SKM-1 treated with dmso at 0.1 percent for 144 hours (cell line): ENCODE data around the gene DNM2.
"Not testable (repeated sequence)": the region's sequence is repeated elsewhere in the genome, so short reads cannot be mapped to it uniquely, and the experiment has no call there.

Experiments used
- DNase-seq: peaks from one replicate; lab custom pipeline; 2025; ENCODE audit not compliant: unreplicated experiment; lab: John Stamatoyannopoulos, UW

Gene DNM2

DNA sequence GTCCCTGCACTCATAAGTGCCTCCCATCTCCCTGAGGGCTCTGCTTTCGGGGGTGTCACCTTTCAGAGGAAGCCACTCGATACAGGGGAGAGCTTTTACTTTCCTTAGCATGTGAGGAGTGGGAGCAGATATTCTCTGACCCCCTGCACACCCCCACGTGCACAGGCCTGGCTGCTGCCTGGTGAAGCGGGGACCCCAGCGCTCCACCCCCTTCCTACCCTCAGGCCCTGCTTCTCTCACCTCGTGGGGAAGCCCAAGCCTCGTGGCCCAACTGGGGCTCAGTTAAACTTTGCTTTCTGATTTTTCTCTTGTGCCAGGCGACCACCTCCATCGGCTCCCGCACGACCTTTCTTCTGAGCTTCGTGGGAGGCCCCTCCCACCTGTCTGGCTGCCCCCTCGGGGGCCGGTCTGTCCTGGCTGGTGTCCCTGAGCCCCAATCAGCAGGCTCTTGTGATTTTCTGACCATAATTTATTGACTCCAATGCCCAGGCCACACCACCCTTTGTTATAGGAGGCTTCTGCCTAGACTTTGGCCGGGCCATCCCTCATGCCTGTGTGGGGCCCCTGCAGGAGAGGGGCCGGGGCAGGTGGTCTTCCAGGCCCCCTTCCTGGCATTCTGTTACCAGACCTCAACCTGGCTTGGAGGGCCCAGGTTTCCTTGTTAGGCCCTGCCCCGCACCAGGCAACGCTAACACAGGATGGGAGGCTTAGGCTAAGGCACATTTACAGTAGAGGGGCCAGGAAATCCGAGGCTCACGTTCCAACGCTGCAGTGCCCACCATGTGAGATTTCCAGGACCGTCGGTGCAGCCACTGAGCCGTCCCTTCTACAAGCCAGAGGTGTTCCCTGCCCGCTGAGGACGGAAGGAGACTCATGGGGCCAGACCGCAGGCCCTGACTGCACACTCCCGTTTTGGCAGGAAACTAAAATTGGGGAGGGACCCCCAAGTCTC, 114.4 kb downstream of the DNM2 start:
- no peak for DNase-seq

DNA sequence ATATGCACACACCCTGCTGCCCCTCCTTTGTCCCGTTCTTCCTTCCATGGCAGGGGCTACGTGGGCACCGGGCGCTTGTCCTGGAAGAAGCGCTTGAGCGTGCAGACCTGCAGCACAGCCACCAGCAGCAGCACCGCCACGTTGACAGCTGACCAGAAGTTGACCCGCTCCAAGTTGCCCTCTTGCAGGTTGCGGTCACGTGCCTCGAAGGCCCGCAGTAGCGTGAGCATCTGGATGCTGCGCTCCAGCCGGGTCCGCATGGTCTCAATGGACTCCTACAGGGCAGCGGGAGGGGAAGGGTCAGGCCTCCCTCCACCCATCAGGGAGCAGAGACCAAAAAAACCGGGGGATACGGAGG, 115.0 kb downstream of the DNM2 start:
- DNase-seq: no peak

DNA sequence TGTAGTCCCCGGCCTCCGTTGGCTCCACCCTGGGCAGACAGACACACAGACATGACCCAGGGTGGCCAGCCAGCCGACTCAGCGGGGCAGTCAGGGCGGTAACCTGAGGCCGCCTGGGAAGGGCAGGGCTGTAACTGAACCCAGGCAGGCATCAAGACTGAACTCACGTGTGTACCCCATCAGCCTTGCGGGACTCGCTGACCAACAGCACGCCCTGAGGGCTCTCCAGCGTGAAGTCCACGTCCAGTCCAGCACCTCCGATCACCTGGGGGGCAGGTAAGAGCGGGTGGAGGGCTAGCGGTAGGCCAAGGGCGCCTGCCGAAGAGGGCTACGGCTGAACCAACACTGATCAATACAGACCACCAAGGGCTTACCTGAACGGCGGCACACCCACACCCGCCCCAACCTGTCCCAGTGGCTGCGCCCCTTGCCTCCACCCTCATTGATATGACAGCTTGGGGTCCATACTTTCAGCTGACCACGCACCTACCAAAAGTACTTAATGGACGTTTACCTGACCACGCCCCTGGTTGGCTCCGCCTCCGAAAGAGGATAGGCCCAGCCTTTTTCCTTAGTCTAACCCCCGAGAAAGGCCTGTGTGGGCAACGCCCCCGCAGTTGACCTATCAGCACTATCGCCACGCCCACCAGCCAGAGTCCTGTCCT, 117.3 kb downstream of the DNM2 start:
- no peak for DNase-seq

DNA sequence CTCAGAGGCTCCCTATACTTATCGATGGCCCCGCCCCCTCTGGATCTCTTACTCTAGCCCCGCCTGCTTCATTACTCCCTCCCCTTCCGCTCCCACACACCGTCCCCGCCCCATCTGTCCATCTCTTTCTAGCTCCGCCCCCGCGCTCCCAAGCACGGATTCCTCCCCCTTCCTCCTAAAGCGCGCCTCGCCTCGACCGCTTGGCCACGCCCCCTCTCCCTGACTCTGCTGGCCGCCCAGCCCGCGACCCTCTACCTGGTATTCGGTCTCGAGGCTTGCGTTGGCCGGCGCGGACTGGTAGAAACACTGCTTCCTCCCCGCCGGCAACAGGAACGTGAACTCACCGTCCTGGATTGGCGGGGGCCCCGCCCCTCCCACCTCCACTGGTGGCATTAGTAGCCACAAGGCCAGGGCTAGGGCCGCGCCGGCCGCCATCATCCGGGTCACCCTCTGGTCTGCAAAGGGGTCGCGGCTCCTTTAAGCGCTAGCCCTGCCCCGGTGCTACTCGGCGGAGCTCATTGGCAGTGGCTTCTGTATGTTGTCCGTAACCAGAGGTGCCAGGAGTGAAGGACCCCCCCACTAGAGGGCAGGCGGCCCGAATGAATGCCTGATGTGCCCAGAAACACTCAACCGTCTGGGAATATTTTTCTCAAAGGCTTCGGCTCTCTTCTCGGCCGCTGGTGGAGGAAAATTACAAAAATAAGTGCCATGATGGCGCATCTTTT, 118.0 kb downstream of the DNM2 start, which contains the start of gene TMED1:
Gene TMED1, minus strand, starts transcription at position 459 of the 725 bp plus-strand sequence. Its CDS starts 21 bp downstream, at position 438.
- peak; percentile 99 for DNase-seq

DNA sequence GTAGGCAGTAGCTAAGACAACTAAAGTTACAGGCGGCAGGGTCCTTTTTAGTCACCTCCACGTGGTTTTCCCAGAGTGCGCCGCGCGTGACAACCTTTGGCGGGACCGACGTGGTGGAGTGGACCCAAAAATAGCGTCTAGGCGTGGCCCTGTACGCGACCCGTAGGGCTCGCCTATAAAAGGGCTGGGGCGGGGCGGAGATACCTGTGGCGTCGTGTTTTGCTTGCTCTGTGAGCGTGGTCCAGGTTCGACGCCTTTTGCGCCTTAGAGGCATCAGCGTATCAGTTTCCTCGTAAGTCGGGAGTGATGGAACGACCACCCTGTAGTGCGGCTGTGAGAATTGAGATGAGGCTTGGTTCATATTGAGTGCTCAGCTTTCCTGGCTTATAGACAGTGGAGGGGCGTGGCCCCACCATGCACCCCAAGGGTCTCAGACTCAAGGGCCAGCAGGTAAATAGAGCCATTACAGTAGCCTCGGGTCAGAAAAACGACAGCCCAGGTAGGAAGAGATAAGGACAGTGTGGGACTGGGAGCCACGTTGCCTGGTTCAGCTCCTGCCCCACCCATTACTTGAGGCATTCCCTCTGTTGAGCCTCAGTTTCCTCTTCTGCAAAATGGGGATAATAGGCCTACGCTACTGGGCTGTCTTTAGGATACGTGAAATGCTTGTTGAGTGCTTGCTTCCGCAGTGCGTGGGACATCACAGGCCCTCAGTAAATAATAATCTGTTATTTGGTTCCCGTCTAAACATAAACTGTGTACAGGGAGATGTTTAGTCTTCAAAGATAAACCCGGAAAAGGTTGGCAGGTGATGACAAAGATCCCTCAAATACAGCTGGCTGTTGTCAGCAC, 118.8 kb downstream of the DNM2 start:
- peak; percentile 85 for DNase-seq

DNA sequence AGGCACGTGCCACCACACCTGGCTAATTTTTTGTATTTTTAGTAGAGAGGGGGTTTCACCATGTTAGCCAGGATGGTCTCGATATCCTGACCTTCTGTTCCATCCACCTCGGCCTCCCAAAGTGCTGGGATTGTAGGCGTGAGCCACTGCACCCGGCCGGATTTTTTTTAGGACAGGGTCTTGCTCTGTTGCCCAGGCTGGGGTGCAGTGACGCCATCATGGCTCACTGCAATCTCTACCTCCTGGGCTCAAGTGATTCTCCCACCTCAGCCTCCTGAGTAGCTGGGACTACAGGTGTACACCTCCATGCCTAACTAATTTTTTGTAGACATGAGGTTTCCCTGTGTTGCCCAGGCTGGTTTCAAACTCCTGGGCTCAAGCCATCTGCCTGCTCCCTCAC, 119.8 kb downstream of the DNM2 start:
- not testable (repeated sequence) for DNase-seq

DNA sequence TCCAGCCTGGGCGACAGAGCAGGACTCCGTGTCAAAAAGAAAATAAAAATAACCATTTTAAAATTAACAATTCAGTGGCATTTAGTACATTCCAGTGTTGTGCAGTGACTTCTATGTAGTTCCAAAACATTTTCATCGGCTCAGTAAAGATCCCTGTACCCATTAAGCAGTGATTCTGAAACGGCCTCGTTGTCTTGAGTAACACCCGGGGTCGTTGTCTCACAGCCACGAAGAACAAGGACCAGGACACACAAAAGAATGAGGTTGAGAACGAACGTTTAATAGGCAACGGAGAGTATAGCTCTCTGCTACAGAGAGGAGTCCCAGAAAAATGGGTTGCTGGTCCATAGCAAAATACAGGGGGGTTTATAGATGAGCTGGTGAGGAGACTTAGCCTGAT, 120.5 kb downstream of the DNM2 start:
- no peak for DNase-seq

DNA sequence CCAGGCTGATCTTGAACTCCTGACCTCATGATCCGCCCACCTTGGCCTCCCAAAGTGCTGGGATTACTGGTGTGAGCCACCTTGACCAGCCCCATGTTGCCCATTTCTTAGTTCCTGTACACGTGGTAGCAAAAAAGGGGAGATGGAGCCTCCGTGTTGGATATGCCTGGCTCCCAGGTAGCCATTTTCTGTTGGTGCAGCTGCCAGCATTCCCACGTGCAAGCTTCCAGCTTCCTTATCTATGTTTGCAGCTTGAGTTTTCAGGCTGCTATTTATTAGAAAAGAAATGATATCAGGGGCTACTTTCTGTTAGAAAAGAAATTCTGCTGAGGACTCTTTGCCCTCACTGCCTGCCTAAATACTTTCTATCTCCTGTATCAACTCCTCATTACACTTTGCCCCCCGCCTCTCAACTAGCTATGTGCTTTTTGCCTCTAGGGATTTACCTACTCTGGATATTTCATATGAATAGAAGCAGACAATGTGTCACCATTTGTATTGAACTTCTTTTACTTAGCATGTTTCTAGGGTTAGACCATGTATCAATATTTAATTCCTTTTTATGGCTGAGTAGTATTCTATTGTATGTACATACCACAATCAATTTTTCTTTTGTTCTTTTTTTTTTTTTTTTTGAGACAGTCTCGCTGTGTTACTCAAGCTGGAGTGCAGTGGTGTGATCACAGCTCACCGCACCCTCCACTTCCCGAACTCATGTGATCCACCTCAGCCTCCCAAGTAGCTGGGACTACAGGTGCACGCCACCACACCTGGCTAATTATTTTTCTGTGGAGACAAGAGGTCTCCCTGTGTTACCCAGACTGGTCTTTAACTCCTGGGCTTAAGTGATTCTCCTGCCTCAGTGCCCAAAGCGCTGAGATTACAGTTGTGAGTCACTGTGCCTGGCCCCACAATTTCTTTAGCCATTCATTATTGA, 121.5 kb downstream of the DNM2 start:
- no peak for DNase-seq

DNA sequence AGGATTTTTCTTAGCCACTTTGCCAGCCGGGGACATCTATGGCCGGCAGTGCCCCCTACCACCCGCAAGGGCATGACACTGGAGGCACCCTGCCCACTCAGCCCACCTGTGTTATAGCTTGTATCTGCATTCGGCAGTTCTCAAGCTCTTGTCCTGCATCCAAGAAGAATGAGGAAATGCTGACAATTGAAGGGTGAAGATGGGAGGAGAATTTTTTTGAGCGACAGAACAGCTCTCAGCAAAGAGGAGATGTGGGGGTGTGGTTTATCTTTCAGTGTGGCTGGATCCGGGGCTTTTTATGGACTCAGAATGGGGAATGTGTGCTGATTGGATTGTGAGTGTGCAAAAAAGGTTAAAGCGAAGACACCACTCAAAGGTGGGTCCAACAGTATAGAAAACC, 124.9 kb downstream of the DNM2 start:
- no peak for DNase-seq

DNA sequence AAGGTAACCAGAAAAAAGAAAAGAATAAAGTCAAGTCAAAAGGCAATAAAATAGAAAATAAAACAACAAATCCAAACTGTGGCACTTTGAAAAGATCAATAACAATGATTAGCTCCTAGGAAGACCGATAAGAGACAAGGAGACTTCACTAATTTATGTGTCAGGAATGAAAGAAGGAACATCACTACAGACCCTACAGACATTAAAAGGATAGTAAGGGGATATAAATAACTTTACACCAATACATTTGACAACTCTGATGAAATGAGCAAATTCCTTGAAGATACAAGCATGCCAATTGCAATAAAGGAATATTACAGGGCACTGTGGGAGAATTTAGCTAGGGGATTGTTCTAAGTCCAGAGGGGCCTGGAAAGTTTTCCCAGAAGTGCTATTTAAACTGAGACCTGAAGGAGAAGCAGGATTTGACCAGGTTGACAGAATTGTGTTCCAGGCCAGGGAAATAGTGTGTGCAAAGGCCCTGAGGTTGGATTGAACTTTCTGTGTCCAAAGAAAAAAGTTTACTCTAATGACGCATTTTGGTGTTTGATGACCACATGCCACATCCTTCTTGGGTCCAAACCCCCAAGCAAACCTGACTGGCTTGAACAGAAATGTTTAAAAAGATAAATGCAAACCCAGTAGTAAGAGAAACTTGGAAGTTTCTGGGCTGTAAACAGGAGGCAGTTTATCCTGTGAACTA, 128.8 kb downstream of the DNM2 start:
- no peak for DNase-seq

DNA sequence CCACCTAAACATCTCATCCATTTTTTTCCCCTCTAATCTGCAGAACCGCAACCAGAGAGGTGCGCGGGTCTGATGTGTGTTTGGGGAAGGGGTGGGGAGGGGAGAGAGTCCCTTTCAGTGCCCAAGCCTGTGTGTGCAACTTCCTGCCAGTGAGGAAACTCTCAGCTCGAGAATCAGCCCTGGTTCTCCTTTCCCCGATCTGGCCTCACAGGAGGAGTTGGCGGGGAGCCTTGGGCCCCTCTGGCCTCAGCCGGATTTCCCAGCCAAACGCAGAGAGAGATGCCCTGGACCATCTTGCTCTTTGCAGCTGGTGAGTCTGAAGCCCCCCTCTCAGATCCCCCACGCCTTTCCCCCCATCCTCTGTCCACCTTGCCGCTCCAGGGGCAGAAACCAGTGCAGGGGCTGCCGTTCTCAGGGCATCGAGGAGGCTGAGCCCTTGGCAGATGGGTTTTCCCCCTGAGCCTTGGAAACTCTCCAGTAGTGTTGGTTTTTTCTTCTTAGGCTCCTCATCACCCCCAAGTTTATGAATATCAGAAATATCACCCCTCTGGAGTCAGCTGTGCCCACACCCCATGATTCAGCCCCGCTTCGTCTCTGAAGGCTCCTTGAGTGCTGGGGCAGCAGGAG, 130.5 kb downstream of the DNM2 start, which contains the start of gene C19orf38:
Gene C19orf38, plus strand, starts transcription at position 186 of the 627 bp plus-strand sequence. Its CDS starts 94 bp downstream, at position 280.
- peak; percentile 92 for DNase-seq

DNA sequence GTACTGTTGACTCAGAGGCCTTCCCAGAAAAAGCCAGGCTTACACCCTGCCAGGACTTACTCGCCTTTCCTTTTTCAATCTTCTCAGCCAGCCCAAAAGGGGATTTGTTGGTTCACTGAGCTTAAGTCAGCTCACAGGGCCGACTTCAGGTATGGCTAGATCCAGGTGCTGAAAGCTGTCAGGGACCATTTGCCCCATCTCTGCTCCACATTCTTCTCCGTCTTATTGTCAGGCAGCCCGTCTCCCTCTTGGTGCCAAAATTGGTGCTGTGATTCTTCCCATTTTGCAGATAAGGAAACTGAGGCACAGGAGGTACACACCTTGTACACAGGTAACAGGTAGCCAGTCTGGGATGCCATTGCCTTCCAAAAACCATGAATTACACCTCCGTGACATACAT, 132.8 kb downstream of the DNM2 start:
- no peak for DNase-seq

DNA sequence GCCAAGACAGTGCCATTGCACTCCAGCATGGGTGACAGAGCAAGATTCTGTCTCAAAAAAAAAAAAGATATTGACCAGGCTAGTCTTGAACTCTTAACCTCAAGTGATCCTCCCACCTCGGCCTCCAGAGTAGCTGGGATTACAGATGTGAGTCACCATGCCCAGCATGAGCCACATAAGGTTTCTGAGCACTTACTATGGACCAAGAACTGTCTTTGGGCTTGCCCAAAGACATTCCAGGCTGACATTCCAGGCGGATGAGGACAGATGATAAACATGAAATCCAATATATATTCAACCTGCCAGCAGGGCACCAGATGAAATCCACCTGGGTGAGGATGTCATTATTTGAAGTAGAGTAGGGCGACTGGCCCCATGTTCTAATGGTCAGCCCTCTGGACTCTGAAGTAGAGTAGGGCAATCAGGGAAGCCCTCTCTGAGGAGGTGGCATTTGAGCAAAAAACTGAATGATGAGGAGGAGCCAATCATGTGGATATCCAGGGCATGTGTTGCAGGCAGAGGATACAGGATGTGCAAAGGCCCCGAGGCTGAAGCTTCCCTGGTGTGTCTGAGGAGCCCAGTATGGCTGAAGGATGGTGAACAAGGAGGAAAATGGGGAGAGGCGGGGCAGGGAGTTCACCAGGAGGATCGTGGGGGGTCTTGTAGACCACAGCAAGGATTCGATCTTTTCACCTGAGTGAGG, 134.4 kb downstream of the DNM2 start:
- DNase-seq: no peak

DNA sequence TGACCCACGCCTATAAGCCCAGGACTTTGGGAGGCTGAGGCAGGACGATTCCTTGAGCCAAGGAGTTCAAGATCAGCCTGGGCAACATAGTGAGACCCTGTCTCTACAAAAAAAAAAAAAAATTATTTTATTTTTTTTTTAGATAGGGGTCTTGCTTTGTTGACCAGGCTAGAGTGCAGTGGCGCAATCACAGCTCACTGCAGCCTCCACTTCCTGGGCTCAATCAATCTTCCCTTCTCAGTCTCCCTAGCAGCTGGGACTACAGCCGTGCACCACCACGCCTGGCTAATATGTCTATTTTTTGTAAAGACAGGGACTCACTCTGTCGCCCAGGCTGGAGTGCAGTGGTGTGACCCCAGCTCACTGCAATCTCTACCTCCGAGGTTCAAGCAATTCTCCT, 135.1 kb downstream of the DNM2 start:
- no peak for DNase-seq

DNA sequence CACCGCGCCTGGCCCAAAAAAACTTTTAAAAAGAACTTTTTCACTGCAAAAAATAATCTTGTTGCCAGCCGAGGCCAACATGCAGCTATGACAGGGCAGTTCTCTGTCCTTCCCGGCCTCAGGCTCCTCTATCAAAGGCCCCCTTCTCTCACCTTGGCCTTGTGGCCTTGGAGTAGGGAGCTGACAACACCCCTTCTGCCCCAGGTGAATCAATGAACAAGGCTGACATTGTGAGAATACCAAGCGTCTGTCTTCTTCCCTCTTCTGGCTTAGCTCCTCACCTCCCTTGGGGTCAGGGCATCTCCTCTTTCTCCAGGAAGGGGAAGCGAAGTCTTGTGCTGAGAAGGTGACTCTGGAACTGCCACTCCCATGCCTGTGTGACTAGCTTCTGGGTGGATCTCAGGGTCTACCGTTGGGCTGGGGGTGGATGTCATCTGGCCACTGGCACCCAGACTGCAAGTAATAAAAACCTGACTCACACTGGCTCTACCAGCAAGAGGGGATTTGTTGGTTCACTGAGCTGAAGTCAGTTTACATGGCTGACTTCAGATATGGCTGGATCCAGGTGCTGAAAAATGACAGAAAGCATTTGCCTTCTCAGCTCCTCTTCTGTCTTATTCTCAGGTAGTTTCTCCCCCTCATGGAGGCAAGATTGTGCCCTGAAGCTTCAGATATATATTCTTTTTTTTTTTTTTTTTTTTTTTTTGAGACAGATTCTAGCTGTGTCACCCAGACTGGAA, 136.6 kb downstream of the DNM2 start:
- no peak for DNase-seq

DNA sequence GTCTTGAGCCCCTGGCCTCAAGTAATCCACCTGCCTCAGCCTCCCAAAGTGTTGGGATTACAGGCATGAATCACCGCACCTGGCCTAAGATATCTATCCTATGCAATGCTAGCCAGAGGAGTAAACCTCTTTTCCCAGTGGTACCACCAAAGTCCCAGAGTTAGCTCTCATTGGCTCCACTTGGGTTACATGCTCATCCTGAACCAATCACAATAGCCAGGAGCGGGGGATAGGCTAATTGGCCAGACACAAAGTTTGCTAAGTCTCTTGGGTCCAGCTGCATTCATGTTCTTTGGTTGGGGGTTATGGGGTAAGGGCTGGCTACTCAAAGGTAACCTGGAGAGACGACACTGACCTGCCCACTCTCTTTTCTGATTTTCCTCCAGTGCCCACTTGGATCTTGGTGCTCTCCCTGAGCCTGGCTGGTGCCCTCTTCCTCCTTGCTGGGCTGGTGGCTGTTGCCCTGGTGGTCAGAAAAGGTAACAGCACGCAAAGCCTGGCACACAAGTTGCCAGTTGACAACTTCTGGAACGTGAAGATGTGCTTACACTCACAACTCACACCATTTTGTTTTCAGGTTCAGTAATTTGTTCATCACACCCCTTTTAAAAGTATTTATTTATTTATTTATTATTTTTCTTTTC, 138.1 kb downstream of the DNM2 start:
- DNase-seq: no peak

DNA sequence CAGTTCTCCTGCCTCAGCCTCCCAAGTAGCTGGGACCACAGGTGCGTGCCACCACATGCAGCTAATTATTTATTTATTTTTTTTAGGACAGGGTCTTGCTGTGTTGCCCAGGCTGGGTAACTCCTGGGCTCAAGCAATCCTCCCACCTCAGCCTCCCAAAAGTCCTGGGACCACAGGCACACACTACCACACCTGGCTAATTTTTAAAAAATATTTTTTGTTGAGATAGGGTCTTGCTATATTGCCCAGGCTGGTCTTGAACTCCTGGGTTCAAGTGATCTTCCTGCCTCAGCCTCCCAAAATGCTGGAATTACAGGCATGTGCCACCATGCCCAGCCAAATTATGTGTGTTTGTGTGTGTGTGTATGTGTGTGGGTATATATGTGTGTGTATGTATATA, 139.0 kb downstream of the DNM2 start:
- DNase-seq: not testable (repeated sequence)
